Measurements from ENCODE around the gene KBTBD13. TPM values are rescaled to one million over a fixed set of nuclear protein-coding genes. Genes with fewer than 3 reads are reported as not detected.
"Not testable (repeated sequence)": the region's sequence is repeated elsewhere in the genome, so short reads cannot be mapped to it uniquely, and the experiment has no call there.

The KBTBD13 gene
- total RNA-seq, 4 donors from 2014 or later, result not detected

GRCh38 chr15:65095011-65095746 lies 18.6 kb downstream of the KBTBD13 start:
- no peak overlapping the region for H3K4me3 ChIP-seq
- peak overlapping the region; percentile 73 to 98 (median 88) for H3K27ac ChIP-seq
- peaks cover 4 to 71% (median 15%) of the 10 kb centered on the region in 3 donors for H3K4me1 ChIP-seq
- H3K36me3 ChIP-seq, result peaks cover 0 to 35% of the 10 kb centered on the region in 2 donors
- no peaks in the 10 kb centered on the region for H3K9me3 ChIP-seq
- TF ChIP-seq CTCF (IDR thresholded peaks at IDR 0.05), result no peak
- TF ChIP-seq EP300 (IDR thresholded peaks at IDR 0.05), result no peak
- TF ChIP-seq POLR2AphosphoS5 (IDR thresholded peaks at IDR 0.05), result no peak
- TF ChIP-seq POLR2A (IDR thresholded peaks at IDR 0.05), result no peak
- no peak for ATAC-seq
- H3K27me3 ChIP-seq, result no peaks in the 10 kb centered on the region
- WGBS, 2 donors (ENCODE audit: low coverage in 1 of 2), result 43 to 56% methylated on average over 3 to 5 of the region's 5 CpGs

DNA sequence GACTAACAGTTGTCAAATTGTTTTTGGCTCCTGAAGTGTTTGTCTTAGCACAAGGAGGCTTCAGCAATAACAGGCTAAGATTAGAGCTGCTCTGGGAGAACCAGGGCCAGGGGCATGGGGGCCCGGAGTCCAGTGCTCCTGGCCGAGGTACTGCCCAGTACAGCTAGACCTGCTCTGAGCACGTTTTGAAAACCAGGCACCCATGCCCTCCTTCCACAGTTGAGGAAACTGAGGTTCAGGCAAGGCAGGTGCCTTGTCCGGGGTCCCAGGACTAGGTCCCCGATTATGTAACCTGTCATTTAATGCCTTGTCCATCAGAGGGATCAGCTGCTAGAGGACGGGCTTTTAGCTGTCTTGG lies 19.2 kb downstream of the KBTBD13 start:
- TF ChIP-seq POLR2AphosphoS5 (IDR thresholded peaks at IDR 0.05), result no peak
- TF ChIP-seq EP300 (IDR thresholded peaks at IDR 0.05), result no peak
- ATAC-seq, result no peak
- 56% methylated on average over 6 of the region's 6 CpGs; no CpG with 5 or more reads in 1 of the 2 donors for WGBS, 2 donors (ENCODE audit: low coverage in 1 of 2)
- Histone ChIP-seq H3K27ac (peak overlapping the region; percentile 7 to 98 (median 88)), H3K36me3 (peaks cover 0 to 35% of the 10 kb centered on the region in 2 donors), H3K9me3 (no peaks in the 10 kb centered on the region), H3K4me1 (peaks cover 4 to 69% (median 15%) of the 10 kb centered on the region in 3 donors), H3K27me3 (no peaks in the 10 kb centered on the region), H3K4me3 (no peak overlapping the region)

- Histone ChIP-seq H3K36me3 (peaks cover 0 to 36% of the 10 kb centered on the region in 2 donors), H3K27ac (peak overlapping the region in 3 of 4 donors; percentile 88 to 98 (median 89)), H3K4me3 (no peak overlapping the region), H3K9me3 (no peaks in the 10 kb centered on the region), H3K4me1 (peaks cover 4 to 69% (median 21%) of the 10 kb centered on the region in 3 donors), H3K27me3 (no peaks in the 10 kb centered on the region)
- ATAC-seq, result no peak
- WGBS, 2 donors (ENCODE audit: low coverage in 1 of 2), result 57 to 83% methylated on average over 1 to 2 of the region's 6 CpGs
- no peak for TF ChIP-seq POLR2A (IDR thresholded peaks at IDR 0.05)
- no peak for TF ChIP-seq EP300 (IDR thresholded peaks at IDR 0.05)
- no peak for TF ChIP-seq CTCF (IDR thresholded peaks at IDR 0.05)
- TF ChIP-seq POLR2AphosphoS5 (IDR thresholded peaks at IDR 0.05), result no peak
Measured at GRCh38 chr15:65096481-65097385, 20.2 kb downstream of the KBTBD13 start.

DNA sequence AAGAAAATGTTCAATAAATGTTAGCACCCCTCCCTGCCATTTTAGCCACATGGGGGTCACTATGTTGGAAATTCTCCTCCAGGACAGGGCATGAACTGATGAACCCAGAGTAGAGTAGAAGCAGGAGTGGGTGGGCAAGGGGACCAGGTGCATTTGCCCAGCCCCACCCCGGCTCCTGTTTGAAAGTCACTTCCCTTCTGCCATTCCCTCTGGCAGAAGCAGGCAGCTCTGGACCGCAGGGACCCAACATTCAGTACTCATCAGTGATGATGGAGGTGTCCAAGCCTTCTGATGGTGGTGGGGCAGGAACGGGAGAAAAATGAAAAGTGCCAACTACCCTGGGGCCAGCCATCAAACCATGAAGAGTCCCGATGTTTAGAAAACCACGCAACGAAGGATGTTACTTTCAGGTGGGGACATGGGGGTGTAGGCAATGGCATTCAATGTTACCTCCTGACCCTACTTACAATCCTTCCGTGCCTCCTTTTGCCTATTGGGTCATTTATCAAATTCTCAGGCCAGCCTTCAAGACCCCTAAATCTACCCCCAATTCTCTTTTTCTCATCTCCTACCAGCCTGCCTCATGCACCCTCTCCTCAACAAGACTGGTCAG lies 21.2 kb downstream of the KBTBD13 start:
- Histone ChIP-seq H3K9me3 (no peaks in the 10 kb centered on the region), H3K36me3 (peaks cover 0 to 46% of the 10 kb centered on the region in 2 donors), H3K27ac (peak overlapping the region in 1 of 4 donors; percentile 89), H3K4me3 (no peak overlapping the region), H3K4me1 (peaks cover 4 to 63% (median 16%) of the 10 kb centered on the region in 3 donors), H3K27me3 (no peaks in the 10 kb centered on the region)
- WGBS, 2 donors (ENCODE audit: low coverage in 1 of 2), result 91 to 97% methylated on average over 5 to 6 of the region's 7 CpGs
- ATAC-seq, result no peak
- TF ChIP-seq POLR2A (IDR thresholded peaks at IDR 0.05) (no peak), POLR2AphosphoS5 (IDR thresholded peaks at IDR 0.05) (no peak), EP300 (IDR thresholded peaks at IDR 0.05) (no peak), CTCF (IDR thresholded peaks at IDR 0.05) (no peak)

- Histone ChIP-seq H3K36me3 (peaks cover 0 to 62% of the 10 kb centered on the region in 2 donors), H3K4me3 (no peak overlapping the region), H3K9me3 (no peaks in the 10 kb centered on the region), H3K27ac (no peak overlapping the region), H3K27me3 (no peaks in the 10 kb centered on the region), H3K4me1 (peaks cover 4 to 47% (median 16%) of the 10 kb centered on the region in 3 donors)
- WGBS, 2 donors (ENCODE audit: low coverage in 1 of 2), result 86 to 100% methylated on average over 1 to 2 of the region's 5 CpGs
- no peak for ATAC-seq
- TF ChIP-seq EP300 (IDR thresholded peaks at IDR 0.05) (no peak), POLR2AphosphoS5 (IDR thresholded peaks at IDR 0.05) (no peak), CTCF (IDR thresholded peaks at IDR 0.05) (no peak), POLR2A (IDR thresholded peaks at IDR 0.05) (no peak)
Measured at GRCh38 chr15:65099336-65099735, 22.8 kb downstream of the KBTBD13 start.

GRCh38 chr15:65099801-65100200 lies 23.3 kb downstream of the KBTBD13 start:
- Histone ChIP-seq H3K4me1 (peaks cover under 1 to 42% (median 14%) of the 10 kb centered on the region in 3 donors), H3K36me3 (peaks cover 0 to 67% of the 10 kb centered on the region in 2 donors)
- not testable (repeated sequence) for H3K27me3 ChIP-seq, H3K9me3 ChIP-seq, H3K27ac ChIP-seq, ATAC-seq, H3K4me3 ChIP-seq
- 92% methylated on average over 9 of the region's 10 CpGs; no CpG with 5 or more reads in 1 of the 2 donors for WGBS, 2 donors (ENCODE audit: low coverage in 1 of 2)
